ENCODE results near the gene ORC6.

Gene ORC6

GRCh38 chr16:46702030-46702429 is 12.6 kb downstream of the ORC6 start:
- no peak for DNase-seq

GRCh38 chr16:46706642-46707041 is 17.2 kb downstream of the ORC6 start:
- no peak for DNase-seq

- DNase-seq = no peak
Observed at GRCh38 chr16:46709469-46710005, 20.1 kb downstream of the ORC6 start.

DNA sequence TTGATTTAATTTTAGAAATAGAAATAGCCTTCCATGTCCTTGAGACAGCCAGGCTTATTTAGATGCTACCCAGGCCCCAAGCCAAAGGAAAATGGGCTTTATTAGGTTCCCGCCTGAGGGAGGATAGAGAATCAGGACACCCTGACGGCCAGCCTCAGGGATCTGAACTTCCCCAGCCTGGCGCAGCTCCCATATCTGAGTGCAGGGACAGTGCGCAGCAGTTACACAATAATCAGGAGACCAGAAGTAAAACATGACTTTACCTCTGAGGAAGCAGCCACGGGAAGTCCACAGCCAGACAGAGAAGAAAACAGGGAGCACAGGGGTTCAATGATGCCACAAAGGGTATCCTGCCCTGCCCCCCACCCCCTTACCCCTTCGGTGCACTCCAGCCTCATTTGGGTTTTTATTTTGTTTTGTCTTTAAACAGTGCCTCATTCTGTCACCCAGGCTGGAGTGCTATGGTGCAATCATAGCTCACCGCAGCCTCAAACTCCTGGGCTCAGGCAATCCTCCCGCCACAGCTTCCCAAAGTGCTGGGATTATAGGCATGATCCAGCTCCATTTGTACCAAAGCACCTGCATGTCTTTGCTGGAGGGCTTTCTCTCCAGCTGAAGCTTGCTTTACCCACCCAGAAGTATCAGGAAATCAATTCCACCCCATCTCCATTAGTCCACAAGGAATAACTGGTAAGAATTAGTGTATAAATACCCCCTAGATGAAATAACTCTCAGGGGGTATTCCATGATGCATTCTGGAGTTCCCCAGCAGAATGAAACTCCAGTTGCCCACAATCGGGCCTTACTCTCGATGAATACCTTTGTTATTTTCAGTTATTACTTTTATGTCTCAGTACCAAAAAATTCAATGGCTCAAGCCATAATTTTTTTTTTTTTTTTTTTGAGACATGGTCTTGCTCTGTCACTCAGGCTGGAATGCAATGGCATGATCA is 21.9 kb downstream of the ORC6 start:
- no peak for DNase-seq

DNA sequence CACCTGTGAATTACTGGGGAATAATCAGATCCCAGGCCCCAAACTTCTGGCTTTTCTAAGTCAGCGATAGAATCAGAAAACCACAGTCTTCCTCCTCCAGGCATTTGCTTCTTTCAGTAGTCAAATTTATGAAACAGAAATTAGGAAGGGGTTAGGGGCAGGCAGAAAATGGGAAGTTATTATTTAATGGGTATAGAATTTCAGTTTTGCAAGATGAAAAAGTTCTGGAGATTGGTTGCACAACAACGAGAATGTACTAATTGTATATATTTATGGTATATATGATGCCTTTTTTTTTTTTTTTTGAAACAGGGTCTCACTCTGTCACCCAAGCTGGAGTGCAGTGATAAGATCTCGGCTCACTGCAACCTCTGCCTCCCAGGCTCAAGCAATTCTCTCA is 23.5 kb downstream of the ORC6 start:
- DNase-seq = no peak

DNA sequence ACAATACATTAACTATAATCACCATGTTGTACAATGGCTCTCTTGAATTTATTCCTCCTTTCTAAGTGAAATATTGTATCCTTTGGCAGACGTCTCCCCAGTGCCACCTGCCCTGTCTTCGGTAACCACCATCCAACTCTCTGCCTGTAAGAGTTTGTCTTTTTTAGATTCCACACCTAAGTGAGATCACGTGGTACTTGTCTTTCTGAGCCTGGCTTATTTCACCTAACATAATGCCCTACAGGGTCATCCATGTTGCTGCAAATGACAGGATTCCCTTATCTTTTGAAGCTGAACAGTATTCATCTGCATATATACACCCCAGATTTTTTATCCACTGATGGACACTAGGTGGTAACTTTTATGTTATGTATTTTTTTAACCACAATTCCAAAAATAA is 24.2 kb downstream of the ORC6 start:
- DNase-seq = no peak

- no peak for DNase-seq
Observed at GRCh38 chr16:46714797-46715591, 25.5 kb downstream of the ORC6 start.

GRCh38 chr16:46715769-46716305 is 26.4 kb downstream of the ORC6 start:
- no peak for DNase-seq

- no peak for DNase-seq
Observed at GRCh38 chr16:46717692-46718091, 28.2 kb downstream of the ORC6 start.

DNA sequence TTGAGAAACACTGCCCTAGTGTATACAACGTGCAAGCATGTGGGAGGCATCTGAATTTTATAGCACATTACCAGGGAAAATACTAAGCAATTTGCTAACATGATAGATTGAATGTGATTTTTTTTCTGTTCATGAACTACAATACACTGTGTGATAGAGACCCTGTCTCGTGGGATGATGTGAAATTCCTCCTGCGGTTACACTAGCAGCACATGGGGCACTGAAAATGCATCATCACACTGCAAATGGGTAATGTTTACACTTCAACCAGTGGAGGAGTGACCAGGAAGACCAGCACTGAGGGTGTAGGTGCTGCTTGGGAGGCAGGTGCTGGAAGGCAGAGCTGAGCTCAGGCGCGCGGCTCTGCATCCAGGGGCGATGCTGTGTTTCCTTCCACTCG is 28.8 kb downstream of the ORC6 start:
- no peak for DNase-seq

DNA sequence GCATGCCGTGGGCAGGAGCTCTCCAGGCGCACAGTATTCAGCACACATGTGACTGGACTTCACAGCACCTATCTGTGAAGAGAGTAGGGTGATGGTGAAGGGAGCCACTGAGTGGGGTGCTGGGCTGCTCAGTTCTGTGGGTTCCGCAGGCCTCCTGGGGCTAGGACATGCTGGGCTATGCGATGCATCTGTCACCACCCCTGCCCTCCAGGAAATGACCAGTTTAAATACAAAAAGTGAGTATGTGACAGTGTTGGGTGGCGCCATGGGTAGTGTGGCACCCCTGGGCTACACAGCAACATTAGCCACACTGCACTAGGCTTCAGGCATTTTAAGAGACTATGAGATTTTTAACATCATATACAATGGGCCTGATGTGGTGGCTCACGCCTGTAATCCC is 30.1 kb downstream of the ORC6 start:
- DNase-seq = no peak

- DNase-seq = no peak
Observed at GRCh38 chr16:46720619-46721018, 31.2 kb downstream of the ORC6 start.

GRCh38 chr16:46721885-46722284 is 32.4 kb downstream of the ORC6 start:
- DNase-seq = no peak

GRCh38 chr16:46727184-46727583 is 37.7 kb downstream of the ORC6 start:
- DNase-seq = no peak

GRCh38 chr16:46727630-46728029 is 38.2 kb downstream of the ORC6 start:
- no peak for DNase-seq

GRCh38 chr16:46728806-46729205 is 39.3 kb downstream of the ORC6 start:
- no peak for DNase-seq

DNA sequence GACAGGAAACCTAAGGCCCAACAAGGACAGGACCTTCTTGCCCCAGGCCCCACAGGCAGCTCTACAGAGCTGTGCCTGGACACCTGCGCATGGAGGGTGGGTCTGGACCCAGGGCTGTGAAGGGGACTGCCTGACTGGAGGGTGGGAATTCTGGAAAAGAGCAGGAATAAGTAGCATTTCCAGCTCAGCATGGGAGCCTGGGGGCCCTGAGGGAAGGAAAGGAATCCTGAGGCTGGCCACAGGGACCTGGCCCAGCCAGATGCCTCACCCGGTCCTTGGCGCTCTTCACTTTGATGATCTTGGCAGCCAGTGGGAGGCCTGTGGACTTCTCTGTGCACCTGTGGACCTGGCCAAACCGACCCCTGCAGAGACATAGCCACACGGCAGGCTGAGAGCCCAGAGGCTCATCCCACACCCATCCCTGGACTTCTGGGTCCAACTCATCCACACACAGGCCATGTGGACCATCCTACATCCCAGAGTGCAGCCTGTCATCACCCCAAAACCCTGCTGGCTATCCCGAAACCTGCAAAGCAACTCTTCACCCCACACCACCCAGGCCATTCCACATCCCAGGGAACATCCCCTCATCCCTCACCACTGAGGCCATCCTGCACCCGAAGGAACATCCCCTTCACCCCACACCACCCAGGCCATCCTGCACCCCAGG is 40.0 kb downstream of the ORC6 start:
- DNase-seq = no peak

DNA sequence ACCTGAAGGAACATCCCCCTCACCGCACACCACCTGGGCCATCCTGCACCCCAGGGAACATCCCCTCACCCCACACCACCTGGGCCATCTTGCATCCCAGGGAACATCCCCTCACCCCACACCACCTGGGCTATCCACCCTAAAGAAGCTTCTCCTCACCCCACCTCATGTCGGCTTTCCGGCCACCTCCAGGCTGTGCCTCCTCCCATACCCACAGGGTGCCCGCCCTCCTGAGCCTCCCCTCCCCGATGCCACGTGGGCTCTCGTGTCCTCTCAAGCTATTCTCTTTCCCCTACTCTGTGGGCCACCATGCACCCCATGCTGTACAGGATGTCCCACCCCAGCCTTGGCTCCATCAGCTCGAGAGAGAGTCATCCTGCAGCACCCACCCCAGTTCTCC is 40.7 kb downstream of the ORC6 start:
- DNase-seq = no peak

DNA sequence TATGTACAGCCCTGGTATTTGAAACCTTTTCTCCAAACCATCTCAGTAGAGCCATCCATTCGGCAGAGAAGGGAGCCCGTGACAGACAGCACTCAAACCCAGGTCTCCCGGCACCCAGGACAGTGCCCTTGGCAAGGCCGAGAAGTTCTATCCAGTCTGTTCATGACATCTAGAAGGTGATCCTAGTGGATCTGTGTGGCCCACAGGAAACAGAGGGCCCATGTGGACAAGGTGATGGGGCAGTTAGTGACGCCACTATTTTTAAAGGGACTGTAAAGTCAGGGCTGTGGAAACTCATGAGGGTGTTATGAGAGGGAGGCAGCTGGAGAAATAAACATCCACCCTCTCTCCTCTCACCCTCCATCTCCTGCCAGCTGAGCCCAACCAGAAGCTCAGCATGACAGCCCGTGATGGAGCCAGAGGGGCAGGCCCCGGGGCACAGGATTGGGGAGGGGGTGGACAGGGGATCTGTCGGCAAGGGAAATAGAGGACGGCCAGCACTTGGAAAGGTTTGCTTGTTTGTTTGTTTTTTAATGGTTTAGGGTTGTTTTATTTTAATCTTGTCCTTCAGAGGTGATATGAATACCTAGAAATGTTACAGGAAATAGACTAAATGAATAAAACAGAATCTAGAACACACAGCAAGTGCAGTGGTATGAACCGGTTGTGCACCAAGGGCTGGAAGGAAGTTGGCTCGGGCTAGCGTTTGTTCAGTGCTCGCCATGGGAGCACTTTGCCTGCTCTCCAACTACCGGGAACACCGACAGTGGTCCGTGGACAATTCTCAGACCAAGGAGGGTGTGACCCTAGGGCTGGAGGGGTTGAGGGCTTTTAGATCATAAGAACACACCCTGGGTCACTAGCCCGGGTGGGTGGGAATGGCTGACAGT is 41.6 kb downstream of the ORC6 start:
- DNase-seq = no peak

DNA sequence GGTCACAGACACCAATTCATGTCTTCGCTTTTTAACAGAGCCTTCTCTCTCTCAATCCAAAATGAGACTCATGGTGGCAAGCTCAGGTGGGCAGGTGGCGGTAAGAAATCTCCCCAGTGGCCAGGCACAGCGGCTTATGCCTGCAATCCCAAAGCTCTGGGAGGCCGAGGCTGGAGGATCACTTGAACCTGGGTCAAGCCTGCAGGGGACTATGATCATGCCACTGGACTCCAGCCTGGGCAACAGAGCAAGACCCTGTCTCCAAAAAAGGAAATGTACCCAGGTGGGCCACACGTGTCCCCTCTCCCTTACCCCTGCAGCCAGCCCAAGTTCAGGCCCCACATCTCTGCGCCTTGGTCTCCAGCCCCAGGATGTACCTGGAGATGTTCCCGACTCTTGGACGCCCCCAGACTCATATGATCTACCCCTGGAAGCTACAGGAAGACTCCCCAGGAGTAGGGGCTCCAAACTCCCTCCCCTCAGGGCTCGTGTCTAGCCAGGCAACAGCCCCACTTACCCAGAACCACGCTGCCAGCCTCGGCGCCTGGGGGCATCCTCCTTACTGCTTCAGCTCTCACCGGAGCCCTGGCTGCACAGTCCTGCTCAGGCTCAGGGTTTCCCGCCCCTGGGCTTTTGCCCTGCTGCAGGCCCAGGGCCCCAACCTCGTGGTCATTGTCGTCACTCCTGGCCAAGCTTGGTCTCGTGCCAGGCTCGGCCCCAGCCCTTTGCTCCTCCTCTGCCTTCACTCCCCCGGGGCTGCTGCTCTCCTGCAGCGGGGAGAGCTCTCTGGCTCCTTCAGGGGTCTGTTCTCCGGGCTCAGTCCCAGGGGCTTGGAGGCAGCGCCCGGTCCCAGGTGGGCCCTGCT is 42.5 kb downstream of the ORC6 start:
- no peak for DNase-seq

DNA sequence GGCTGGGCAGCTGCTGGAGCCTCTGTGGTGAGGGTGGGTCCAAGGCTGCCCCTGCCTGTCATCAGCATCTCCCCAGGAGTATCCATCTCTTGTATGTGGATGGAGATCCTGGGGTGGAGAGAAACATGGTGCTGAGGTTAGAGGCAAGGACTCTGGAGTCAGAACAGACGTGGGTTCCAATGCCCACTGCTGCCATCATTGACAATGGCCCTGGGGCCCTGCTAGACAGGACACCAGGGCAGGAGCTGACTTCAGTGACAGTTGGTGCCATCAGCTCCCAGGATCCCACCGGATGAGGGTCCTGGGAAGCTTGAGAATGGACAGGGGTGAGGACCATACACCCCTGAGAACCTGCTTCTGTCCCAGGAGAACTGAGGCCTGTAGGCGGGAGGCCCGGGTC is 43.1 kb downstream of the ORC6 start:
- DNase-seq = no peak
